Endothelial cell of umbilical vein (primary cell): ENCODE measurements around the gene FILIP1L.

Experiments used
- CTCF ChIP-seq, 2 donors: IDR thresholded peaks; 1 replicate in 1 of 2; 2 replicates in 1 of 2; pipeline ENCODE4 v1.5.1; 2011; ENCODE audit warnings: low read length in 2 of 2, mild to moderate bottlenecking in 2 of 2, moderate library complexity in 2 of 2, control low read depth in 1 of 2, inconsistent platforms in 1 of 2, low read depth in 1 of 2; ENCODE audit not compliant: insufficient read depth in 1 of 2; ENCODE audit errors: extremely low read depth in 1 of 2
- EZH2 ChIP-seq: IDR thresholded peaks from 2 replicates; pipeline ENCODE4 v1.6.1; 2012; ENCODE audit warnings: borderline replicate concordance, low read depth, mild to moderate bottlenecking, moderate library complexity, low read length, inconsistent platforms; ENCODE audit not compliant: severe bottlenecking
- JUN ChIP-seq: IDR thresholded peaks from 2 replicates; pipeline ENCODE4 v1.6.1; 2011; ENCODE audit warnings: borderline replicate concordance, low read depth; ENCODE audit not compliant: insufficient read length, insufficient read depth
- MAX ChIP-seq: IDR thresholded peaks from 2 replicates; pipeline ENCODE4 v1.6.1; 2011; ENCODE audit not compliant: insufficient read depth, insufficient read length
- MYC ChIP-seq: IDR thresholded peaks from one replicate; pipeline ENCODE4 v1.6.1; 2011; ENCODE audit warnings: mild to moderate bottlenecking, low read depth, low read length
- POLR2A ChIP-seq: IDR thresholded peaks from 2 replicates; pipeline ENCODE4 v1.6.1; 2012; ENCODE audit warnings: low read depth, mild to moderate bottlenecking, control low read depth, low read length
- POLR2AphosphoS5 ChIP-seq: IDR thresholded peaks from 2 replicates; pipeline ENCODE4 v1.6.1; 2012; ENCODE audit warnings: low read depth, mild to moderate bottlenecking, control low read depth, low read length, moderate library complexity; ENCODE audit not compliant: insufficient read depth

GRCh38 chr3:100007313-100007712 lies 107.0 kb downstream of the FILIP1L start:
- TF ChIP-seq CTCF (IDR thresholded peaks at IDR 0.05; ENCODE audit: extremely low read depth in 1 of 2, insufficient read depth in 1 of 2, low read depth in 1 of 2, low read length in 2 of 2) (no peak), MAX (no peak), POLR2A (no peak), MYC (no peak), POLR2AphosphoS5 (no peak), JUN (no peak), EZH2 (no peak)
